ENCODE data around the gene ACVR1B. TPM values are rescaled to one million over a fixed set of nuclear protein-coding genes. Genes with fewer than 3 reads are reported as not detected.

The ACVR1B gene
- total and polyA plus RNA-seq, 9 of the 15 experiments (the other 6 are each of a cell fraction or from before 2014, with no cell fraction given): 0.97 to 15.1 (median 6.8) TPM

GRCh38 chr12:51905471-51906429 lies 45.7 kb upstream of the ACVR1B start (continued):
- TF ChIP-seq CREB3 (tag; conservative IDR thresholded peaks at IDR 0.05; ENCODE audit: low read depth) (no peak), ATF1 (CRISPR knock-in tag; IDR thresholded peaks at IDR 0.05) (no peak), ATF1 (tag; IDR thresholded peaks at IDR 0.05) (peak; percentile 79), ATF7 (IDR thresholded peaks at IDR 0.05) (peak; percentile 91), FUS (optimal IDR thresholded peaks at IDR 0.05; ENCODE audit: low read depth, low read length) (no peak), ZNF121 (CRISPR knock-in tag; conservative IDR thresholded peaks at IDR 0.05) (no peak), ETV5 (CRISPR knock-in tag; IDR thresholded peaks at IDR 0.05; ENCODE audit: low read depth) (peak; percentile 85), ZNF175 (CRISPR knock-in tag; IDR thresholded peaks at IDR 0.05; ENCODE audit: low read depth) (peak; percentile 54; the same call in 1 of the 2 replicates), SMAD1 (IDR thresholded peaks at IDR 0.05; ENCODE audit: low read depth, low read length, partially characterized antibody) (peak; percentile 65), PHF21A (IDR thresholded peaks at IDR 0.05; ENCODE audit: borderline replicate concordance, low read depth) (peak; percentile 63; the same call in 1 of the 2 replicates), RBFOX2 (IDR thresholded peaks at IDR 0.05; ENCODE audit: low read depth, low read length) (peak; percentile 51; the same call in 1 of the 2 replicates), ZC3H8 (IDR thresholded peaks at IDR 0.05) (no peak), CBX3 (IDR thresholded peaks at IDR 0.05; ENCODE audit: borderline replicate concordance in 1 of 2, low read length in 2 of 2) (0 out of 3 replicates have a peak, but pooled peaks of 1 of the 2 experiments have one; percentile 25), PPARD (CRISPR knock-in tag; IDR thresholded peaks at IDR 0.05) (no peak)
- TF ChIP-seq, protein P1, sequence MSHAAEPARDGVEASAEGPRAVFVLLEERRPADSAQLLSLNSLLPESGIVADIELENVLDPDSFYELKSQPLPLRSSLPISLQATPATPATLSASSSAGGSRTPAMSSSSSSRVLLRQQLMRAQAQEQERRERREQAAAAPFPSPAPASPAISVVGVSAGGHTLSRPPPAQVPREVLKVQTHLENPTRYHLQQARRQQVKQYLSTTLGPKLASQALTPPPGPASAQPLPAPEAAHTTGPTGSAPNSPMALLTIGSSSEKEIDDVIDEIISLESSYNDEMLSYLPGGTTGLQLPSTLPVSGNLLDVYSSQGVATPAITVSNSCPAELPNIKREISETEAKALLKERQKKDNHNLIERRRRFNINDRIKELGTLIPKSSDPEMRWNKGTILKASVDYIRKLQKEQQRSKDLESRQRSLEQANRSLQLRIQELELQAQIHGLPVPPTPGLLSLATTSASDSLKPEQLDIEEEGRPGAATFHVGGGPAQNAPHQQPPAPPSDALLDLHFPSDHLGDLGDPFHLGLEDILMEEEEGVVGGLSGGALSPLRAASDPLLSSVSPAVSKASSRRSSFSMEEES (CRISPR knock-in tag; IDR thresholded peaks at IDR 0.05): no peak
- TF ChIP-seq, protein P2, sequence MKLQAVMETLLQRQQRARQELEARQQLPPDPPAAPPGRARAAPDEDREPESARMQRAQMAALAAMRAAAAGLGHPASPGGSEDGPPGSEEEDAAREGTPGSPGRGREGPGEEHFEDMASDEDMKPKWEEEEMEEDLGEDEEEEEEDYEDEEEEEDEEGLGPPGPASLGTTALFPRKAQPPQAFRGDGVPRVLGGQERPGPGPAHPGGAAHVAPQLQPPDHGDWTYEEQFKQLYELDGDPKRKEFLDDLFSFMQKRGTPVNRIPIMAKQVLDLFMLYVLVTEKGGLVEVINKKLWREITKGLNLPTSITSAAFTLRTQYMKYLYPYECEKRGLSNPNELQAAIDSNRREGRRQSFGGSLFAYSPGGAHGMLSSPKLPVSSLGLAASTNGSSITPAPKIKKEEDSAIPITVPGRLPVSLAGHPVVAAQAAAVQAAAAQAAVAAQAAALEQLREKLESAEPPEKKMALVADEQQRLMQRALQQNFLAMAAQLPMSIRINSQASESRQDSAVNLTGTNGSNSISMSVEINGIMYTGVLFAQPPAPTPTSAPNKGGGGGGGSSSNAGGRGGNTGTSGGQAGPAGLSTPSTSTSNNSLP (IDR thresholded peaks at IDR 0.05; ENCODE audit: borderline replicate concordance, low read depth, low read length): peak; percentile 81; the same call in 1 of the 2 replicates
- TF ChIP-seq, protein P3, sequence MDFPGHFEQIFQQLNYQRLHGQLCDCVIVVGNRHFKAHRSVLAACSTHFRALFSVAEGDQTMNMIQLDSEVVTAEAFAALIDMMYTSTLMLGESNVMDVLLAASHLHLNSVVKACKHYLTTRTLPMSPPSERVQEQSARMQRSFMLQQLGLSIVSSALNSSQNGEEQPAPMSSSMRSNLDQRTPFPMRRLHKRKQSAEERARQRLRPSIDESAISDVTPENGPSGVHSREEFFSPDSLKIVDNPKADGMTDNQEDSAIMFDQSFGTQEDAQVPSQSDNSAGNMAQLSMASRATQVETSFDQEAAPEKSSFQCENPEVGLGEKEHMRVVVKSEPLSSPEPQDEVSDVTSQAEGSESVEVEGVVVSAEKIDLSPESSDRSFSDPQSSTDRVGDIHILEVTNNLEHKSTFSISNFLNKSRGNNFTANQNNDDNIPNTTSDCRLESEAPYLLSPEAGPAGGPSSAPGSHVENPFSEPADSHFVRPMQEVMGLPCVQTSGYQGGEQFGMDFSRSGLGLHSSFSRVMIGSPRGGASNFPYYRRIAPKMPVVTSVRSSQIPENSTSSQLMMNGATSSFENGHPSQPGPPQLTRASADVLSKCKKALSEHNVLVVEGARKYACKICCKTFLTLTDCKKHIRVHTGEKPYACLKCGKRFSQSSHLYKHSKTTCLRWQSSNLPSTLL (IDR thresholded peaks at IDR 0.05): no peak
- TF ChIP-seq, protein P4, sequence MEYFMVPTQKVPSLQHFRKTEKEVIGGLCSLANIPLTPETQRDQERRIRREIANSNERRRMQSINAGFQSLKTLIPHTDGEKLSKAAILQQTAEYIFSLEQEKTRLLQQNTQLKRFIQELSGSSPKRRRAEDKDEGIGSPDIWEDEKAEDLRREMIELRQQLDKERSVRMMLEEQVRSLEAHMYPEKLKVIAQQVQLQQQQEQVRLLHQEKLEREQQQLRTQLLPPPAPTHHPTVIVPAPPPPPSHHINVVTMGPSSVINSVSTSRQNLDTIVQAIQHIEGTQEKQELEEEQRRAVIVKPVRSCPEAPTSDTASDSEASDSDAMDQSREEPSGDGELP (CRISPR knock-in tag; IDR thresholded peaks at IDR 0.05; ENCODE audit: borderline replicate concordance): peak; percentile 97
